Activated naive CD4-positive, alpha-beta T cell treated with anti-CD3 and anti-CD28 coated beads, Interleukin-2, amount 10 ng/mL, durations not matched to agents 7 days and 5 days (primary cell): ENCODE measurements around the gene PHF2.

Experiments used
- CTCF ChIA-PET: fragments of 350-600 bp; sonication (Branson Sonifier 250); formaldehyde crosslinking; loops from one replicate; lab custom pipeline; 2021; ENCODE audit warnings: antibody characterized with exemption; lab: Charles Lee
- DNase-seq: peaks from one replicate; pipeline ENCODE4 v3.0.0-alpha.2; 2020
- H3K27ac Mint-ChIP-seq: one replicate; pipeline ENCODE4 v1.8.0; 2021; ENCODE audit warnings: mild to moderate bottlenecking, moderate library complexity, mixed read lengths
- H3K27me3 Mint-ChIP-seq: one replicate; pipeline ENCODE4 v1.8.0; 2021; ENCODE audit warnings: mild to moderate bottlenecking, mixed read lengths
- H3K36me3 Mint-ChIP-seq: one replicate; pipeline ENCODE4 v1.8.0; 2021; ENCODE audit warnings: mixed read lengths
- H3K4me1 Mint-ChIP-seq: one replicate; pipeline ENCODE4 v1.8.0; 2021; ENCODE audit warnings: mixed read lengths
- H3K4me3 Mint-ChIP-seq: one replicate; pipeline ENCODE4 v1.8.0; 2021; ENCODE audit warnings: mild to moderate bottlenecking, moderate library complexity, mixed read lengths
- H3K9me3 Mint-ChIP-seq: one replicate; pipeline ENCODE4 v1.8.0; 2021; ENCODE audit warnings: mixed read lengths

Gene PHF2

DNA sequence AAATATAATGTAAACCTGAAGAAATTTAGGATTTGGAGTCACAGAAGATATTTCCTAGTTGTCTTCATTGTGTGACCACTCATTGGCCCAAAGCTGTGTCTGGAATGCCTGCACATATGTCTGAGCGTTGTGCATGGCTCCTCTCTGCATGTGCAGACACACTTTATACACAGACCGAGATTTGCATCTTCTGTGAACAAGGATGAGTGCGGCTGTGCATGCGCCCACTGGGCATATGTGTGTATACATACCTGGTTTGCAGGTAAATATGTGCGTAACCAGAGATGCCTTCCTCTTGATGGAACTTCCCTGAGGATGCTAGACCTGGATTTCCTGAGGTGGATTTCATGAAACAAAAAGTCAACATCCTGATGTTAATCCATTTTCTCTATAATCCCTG lies 19.1 kb downstream of the PHF2 start:
- Mint-ChIP-seq H3K4me1 (peaks cover 45% of the 10 kb centered on the region), H3K27me3 (no peaks in the 10 kb centered on the region), H3K36me3 (no peaks in the 10 kb centered on the region), H3K4me3 (no peak overlapping the region), H3K9me3 (no peaks in the 10 kb centered on the region), H3K27ac (no peak overlapping the region)
- CTCF ChIA-PET, result no interaction called here
- DNase-seq, result no peak

DNA sequence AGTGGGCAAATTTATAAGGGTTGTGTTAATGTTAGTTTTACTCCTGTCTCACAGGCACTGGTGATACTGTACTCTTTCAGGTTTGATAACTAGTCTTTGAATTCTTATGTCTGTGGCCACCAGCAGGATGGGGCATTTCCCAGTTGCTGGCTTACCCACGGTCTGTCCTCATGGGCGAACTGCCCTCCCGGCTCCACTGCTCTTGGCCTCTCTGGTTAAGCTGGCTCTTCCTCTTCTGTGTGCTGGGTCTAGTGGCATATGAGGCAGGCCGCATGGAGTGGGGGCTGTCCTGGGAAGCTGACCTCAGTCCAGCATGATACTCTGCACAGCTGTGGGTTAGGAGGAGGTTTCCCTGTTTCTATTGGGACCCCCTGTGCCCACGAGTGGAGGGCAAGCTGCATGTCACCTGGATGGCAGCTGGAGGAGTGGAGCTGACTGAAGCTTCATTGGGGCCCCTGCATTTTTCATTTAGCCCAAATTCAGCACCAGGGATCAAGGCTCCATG lies 19.5 kb downstream of the PHF2 start:
- Mint-ChIP-seq H3K36me3 (no peaks in the 10 kb centered on the region), H3K4me3 (no peak overlapping the region), H3K27me3 (no peaks in the 10 kb centered on the region), H3K9me3 (no peaks in the 10 kb centered on the region), H3K27ac (no peak overlapping the region), H3K4me1 (peaks cover 49% of the 10 kb centered on the region)
- no peak for DNase-seq
- CTCF ChIA-PET, result no interaction called here

DNA sequence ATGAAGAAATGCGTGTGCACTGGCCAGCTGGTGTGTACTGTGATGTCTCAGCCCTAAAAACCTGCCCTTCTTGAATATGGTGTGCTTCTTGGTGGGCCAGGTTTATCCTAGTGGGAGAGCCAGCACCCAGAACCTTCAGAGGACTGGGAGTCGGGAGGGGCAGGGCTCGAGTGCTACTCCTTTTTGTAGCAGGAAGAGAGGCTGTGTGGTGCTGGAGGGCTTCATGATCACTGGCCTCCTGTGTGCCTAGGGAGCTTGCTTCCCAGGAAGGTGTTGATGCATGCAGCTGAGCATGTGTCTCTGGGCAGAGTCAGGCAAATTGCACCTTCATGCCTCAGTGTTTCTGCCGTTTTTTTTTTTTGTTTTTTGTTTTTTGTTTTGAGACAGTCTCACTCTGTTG lies 20.0 kb downstream of the PHF2 start:
- no peaks in the 10 kb centered on the region for H3K9me3 Mint-ChIP-seq
- no peaks in the 10 kb centered on the region for H3K36me3 Mint-ChIP-seq
- H3K27me3 Mint-ChIP-seq, result no peaks in the 10 kb centered on the region
- CTCF ChIA-PET, result no interaction called here
- peaks cover 54% of the 10 kb centered on the region for H3K4me1 Mint-ChIP-seq
- no peak for DNase-seq
- no peak overlapping the region for H3K4me3 Mint-ChIP-seq
- H3K27ac Mint-ChIP-seq, result no peak overlapping the region

DNA sequence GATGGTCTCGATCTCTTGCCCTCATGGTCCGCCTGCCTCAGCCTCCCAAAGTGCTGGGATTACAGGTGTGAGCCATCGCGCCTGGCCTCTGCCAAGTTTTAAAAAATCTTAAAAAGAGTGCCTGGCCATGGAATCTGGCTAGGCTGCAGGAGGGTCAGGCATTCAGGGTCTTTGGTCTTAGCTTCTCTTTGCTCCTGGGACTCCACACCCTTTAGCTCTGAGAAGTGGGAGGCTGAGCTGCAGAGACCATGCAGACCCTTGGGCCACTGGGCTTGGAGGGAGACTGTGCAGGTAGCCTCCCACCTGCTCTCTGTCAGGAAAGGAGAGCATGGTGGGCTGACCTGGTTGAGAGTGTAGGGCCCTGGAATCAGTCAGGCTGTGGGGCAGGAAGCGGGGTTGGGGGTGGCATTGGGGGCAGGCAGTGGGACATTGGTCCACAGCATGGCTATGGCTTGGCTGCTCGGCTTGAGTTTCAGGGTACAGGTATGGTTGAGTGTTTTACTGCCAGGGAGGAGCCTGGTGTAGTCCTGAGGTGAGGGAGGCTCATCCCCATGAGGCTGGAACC lies 20.8 kb downstream of the PHF2 start:
- Mint-ChIP-seq H3K27me3 (no peaks in the 10 kb centered on the region), H3K4me3 (no peak overlapping the region), H3K27ac (no peak overlapping the region), H3K9me3 (no peaks in the 10 kb centered on the region), H3K4me1 (peaks cover 53% of the 10 kb centered on the region), H3K36me3 (no peaks in the 10 kb centered on the region)
- CTCF ChIA-PET, result no interaction called here
- no peak for DNase-seq

DNA sequence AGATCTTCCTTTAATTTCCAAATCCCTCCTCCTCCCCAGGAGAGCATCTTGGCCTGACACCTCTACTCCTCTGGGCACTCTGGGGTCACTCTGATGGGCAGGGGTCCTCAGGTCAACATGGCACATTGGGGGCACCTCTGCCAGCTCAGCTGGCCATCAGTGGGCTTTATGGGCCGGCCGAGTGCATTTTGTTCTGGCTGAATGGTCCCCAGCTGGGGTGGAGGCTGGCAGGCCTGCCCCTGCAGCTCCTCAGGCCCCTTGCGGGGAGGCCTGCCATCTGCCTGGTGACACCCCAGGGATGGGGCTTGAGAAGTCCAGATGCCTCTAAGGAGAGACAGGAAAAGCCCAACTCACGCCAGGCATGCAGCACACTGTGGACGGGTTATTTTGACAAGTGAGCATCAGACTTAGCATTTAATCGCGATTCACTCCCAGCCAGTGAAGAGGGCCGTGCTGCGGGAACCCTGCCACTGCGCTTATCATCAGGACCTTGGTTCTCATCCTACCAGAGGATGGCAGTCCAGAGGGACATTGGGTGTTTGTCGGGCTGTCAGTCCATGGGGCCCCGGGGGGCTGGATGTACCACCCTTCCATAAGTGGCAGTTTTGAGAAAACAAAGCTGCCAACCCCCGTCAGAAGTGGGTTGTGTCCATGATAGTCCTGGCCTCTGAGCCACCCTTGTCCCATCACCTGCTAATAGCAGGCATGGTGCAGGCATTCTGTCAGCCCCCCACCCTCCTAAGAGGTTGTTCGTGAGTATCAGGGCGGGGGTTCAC lies 21.7 kb downstream of the PHF2 start:
- CTCF ChIA-PET, result no interaction called here
- Mint-ChIP-seq H3K27me3 (no peaks in the 10 kb centered on the region), H3K4me1 (peaks cover 48% of the 10 kb centered on the region), H3K27ac (no peak overlapping the region), H3K4me3 (no peak overlapping the region), H3K9me3 (no peaks in the 10 kb centered on the region), H3K36me3 (no peaks in the 10 kb centered on the region)
- DNase-seq, result no peak

DNA sequence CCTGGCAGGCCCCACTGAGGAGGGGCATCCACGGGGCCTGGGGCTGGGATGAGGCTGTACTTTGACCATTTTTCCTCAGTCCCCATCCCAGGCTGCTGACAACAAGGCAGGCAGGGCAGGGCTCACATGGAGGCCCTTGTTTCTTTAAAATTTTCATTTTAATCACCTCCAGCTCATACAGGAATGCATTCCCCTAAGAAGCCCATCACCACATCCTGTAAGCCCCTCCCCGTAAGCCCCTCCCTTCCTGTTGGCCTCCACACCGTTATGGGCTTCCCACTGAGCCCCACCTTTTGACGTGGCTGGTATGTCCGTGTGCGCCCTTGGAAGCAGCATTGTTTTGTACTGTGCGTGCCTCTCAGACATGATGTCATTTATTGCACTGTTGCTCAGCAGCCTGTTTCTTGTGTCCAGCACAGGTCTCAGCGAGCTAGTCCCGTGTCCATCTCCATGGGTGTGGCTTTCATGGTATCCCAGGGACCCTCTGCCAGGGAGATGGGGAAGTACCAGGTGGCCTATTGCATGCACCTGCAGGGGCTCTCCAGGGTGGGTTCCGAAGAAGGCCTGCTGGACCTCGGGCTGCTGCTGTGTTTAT lies 22.4 kb downstream of the PHF2 start:
- H3K27ac Mint-ChIP-seq, result peak overlapping the region; percentile 81
- peak; percentile 48 for DNase-seq
- peaks cover 48% of the 10 kb centered on the region for H3K4me1 Mint-ChIP-seq
- no peaks in the 10 kb centered on the region for H3K27me3 Mint-ChIP-seq
- no peaks in the 10 kb centered on the region for H3K9me3 Mint-ChIP-seq
- CTCF ChIA-PET, result no interaction called here
- H3K4me3 Mint-ChIP-seq, result peak overlapping the region; percentile 13
- no peaks in the 10 kb centered on the region for H3K36me3 Mint-ChIP-seq

DNA sequence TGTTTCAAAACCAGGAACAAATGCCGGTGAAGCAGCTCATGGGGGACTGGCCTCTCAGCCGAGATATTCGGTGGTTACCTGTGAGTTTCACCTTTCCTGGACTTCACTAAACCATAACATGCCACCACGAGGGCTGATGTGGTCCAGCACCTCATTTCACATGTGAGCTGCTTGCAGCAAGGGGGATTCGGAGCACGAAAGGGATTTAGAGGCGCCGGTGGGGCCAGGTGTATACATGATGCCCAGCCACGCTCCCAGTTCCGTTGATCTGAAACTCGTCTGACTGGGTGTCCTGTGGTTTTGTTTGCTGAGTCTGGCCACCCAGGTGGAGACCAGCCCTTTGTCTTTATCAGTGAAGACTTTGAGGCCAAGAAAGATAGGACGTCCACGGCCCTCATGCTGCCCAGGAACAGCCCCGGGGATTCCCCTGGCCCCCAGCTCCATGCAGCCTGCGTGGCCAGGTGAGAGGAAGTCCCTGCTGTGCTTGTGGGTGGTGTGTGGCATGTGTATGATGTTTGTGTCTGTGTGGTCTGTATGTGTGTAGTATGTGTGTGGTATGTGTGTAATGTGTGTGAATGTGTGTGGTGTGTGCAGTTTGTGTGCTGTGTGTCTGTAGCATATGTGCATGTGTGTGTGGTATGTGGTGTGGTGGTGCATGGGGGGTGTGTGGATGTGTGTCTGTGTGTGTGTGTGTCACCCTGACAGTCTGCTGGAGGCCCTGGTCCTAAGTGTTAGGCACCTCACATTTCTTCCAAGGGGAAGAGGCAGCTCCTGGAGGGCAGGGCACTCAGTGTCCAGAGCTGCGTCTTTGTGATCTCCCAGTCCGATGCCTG lies 23.4 kb downstream of the PHF2 start:
- DNase-seq, result no peak
- CTCF ChIA-PET, result no interaction called here
- Mint-ChIP-seq H3K4me1 (peaks cover 48% of the 10 kb centered on the region), H3K27ac (peak overlapping the region; percentile 72), H3K36me3 (no peaks in the 10 kb centered on the region), H3K9me3 (no peaks in the 10 kb centered on the region), H3K27me3 (no peaks in the 10 kb centered on the region), H3K4me3 (no peak overlapping the region)

DNA sequence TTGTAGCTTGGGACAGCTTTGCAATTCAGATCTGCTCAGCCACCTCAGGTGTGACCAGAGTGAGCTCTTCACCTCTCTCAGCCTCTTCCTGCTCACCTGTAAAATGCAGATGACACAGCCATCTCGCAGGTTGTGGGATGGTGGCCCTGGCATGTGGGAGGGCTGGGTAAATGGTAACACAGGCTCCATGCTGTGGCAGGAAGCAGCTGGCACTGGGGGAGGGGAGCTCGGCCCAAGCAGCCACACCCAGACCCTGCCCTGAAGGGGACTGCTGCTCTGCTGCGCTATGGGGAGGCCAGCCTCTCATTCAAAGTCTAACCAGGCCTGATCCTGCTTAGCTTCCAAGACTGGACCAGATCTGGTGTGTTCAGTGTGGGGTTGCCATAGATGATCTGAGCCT lies 24.1 kb downstream of the PHF2 start:
- Mint-ChIP-seq H3K9me3 (peaks cover 3% of the 10 kb centered on the region), H3K4me3 (no peak overlapping the region), H3K4me1 (peaks cover 48% of the 10 kb centered on the region), H3K36me3 (peaks cover 2% of the 10 kb centered on the region), H3K27ac (peak overlapping the region; percentile 72), H3K27me3 (no peaks in the 10 kb centered on the region)
- DNase-seq, result no peak
- CTCF ChIA-PET, result no interaction called here

DNA sequence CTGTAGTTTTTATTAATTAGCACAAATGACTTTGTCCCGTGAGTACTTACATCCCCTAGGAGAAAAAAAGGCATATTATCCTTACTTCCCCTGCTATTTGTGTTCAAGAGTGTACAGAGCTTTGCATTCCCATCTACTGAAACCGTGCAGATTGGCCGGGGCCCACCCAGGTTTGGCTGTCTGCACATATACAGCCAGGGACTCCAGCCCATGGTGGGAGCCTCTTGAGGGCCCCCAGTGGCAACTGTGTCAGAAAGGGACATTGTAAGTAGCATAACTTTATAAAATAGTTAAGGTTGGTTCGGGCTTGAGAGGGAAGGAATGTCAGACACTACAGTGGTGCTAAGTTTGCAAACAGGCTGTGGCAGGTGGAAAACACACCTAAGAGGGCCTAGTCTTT lies 24.7 kb downstream of the PHF2 start:
- no peak for DNase-seq
- Mint-ChIP-seq H3K9me3 (peaks cover 4% of the 10 kb centered on the region), H3K4me1 (peaks cover 48% of the 10 kb centered on the region), H3K36me3 (peaks cover 4% of the 10 kb centered on the region), H3K4me3 (no peak overlapping the region), H3K27ac (peak overlapping the region; percentile 72), H3K27me3 (no peaks in the 10 kb centered on the region)
- CTCF ChIA-PET, result no interaction called here

DNA sequence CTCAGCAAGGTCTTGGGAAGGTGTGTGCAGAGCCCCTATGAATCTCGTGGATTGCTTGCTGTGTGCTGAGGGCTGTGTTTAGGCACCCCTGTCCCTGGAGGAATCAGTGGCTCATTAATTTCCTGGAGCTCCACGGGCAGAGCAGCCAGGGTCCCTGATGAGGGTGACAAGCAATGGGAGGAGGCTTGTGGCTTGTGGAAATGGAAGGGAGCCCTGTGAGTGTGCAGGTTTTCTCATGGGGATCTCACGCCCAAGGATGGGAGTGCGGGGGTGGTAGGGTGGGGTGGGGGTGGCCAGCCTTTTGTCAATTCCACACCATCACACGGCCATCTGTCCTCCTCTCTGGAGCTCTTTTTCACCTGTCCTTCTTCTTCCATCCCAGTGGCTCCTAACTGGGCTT lies 25.3 kb downstream of the PHF2 start:
- CTCF ChIA-PET, result no interaction called here
- H3K9me3 Mint-ChIP-seq, result peaks cover 7% of the 10 kb centered on the region

DNA sequence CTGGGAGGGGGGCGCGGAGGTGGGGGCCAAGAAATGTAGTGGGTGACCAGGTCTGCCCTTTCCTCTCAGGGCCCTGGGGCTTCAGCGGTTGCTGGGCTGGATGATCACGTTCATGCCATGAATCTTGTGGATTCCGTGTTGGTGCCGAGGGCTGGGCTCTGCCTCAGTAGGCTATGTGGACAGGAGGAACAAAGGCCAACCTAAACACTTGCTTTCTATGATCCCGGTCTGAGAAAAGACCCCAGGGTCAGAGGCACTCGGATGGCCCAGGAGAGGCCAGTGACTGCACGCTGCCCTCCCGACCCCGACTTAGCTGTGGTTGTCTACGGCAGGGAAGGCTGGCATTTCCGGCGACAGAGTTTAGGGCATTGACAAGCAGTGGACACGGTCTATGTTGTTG lies 26.6 kb downstream of the PHF2 start:
- H3K4me1 Mint-ChIP-seq, result peaks cover 36% of the 10 kb centered on the region
- H3K4me3 Mint-ChIP-seq, result no peak overlapping the region
- H3K36me3 Mint-ChIP-seq, result peaks cover 12% of the 10 kb centered on the region
- CTCF ChIA-PET, result no interaction called here
- DNase-seq, result no peak
- no peak overlapping the region for H3K27ac Mint-ChIP-seq
- no peaks in the 10 kb centered on the region for H3K27me3 Mint-ChIP-seq
- peaks cover 10% of the 10 kb centered on the region for H3K9me3 Mint-ChIP-seq

More for the DNA sequence above, 25.3 kb downstream of the PHF2 start:
- Mint-ChIP-seq H3K27me3 (no peaks in the 10 kb centered on the region), H3K4me3 (no peak overlapping the region), H3K27ac (no peak overlapping the region), H3K36me3 (peaks cover 10% of the 10 kb centered on the region), H3K4me1 (peaks cover 44% of the 10 kb centered on the region)
- DNase-seq, result no peak

DNA sequence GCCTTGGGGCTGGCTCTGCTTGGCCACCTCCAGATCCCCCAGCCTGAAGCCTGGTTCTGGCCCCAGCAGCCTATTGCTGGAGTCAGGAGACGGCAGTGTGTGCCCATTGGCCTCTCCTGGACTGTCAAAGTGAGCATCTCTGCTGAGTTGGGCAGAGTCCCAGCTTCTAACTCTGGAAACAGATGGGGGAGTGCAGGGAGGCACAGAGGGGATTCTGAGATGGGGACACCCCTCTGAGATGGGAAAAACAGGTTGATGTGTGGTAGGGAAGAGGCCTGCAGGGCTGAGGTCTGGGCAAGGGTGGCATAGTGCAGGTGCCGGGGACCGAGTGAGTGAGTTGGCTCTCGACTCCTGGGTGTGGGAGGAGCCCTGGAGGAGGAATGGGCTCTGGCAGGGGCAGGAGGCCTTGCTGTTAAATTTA lies 27.5 kb downstream of the PHF2 start:
- CTCF ChIA-PET, result no interaction called here
- no peaks in the 10 kb centered on the region for H3K27me3 Mint-ChIP-seq
- H3K27ac Mint-ChIP-seq, result no peak overlapping the region
- peaks cover 27% of the 10 kb centered on the region for H3K4me1 Mint-ChIP-seq
- no peak for DNase-seq
- peaks cover 11% of the 10 kb centered on the region for H3K9me3 Mint-ChIP-seq
- no peak overlapping the region for H3K4me3 Mint-ChIP-seq
- peaks cover 12% of the 10 kb centered on the region for H3K36me3 Mint-ChIP-seq

DNA sequence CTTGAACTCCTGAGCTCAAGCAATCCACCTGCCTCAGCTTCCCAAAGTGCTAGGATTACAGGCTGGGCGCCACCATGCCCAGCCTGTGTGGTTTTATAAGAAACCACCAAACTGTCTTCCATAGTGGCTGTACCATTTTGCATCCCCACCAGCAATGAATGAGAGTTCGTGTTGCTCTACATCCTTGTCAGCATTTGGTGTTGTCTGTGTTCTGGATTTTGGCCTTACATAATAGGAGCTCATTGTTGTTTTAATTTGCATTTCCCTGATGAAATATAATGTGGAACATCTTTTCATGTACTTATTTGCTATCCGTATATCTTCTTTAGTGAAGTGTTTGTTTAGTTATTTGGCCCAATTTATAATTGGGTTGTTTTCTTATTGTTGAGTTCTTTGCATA lies 29.8 kb downstream of the PHF2 start:
- Mint-ChIP-seq H3K27ac (no peak overlapping the region), H3K4me1 (peaks cover 4% of the 10 kb centered on the region), H3K27me3 (no peaks in the 10 kb centered on the region), H3K36me3 (peaks cover 21% of the 10 kb centered on the region), H3K4me3 (no peak overlapping the region), H3K9me3 (peaks cover 26% of the 10 kb centered on the region)
- DNase-seq, result no peak
- CTCF ChIA-PET, result no interaction called here

DNA sequence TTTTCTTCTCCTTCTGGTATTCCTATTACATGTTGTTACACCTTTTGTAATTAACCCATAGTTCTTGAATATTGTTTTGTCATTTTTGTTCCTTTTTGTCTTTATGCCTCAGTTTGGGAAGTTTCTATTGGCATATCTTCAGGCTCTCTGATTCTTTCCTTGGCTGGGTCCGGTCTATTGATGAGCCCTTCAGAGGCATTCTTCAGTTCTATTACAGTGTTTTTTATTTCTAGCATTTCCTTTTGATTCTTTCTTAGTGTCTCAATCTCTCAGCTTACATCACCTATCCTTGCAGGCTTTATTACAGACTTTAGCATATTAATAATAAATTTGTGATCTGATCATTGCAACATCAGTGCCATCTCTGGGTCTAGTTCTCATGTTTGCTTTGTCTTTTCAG lies 33.8 kb downstream of the PHF2 start:
- CTCF ChIA-PET, result no interaction called here
- no peak overlapping the region for H3K4me3 Mint-ChIP-seq

More for the DNA sequence above, 33.8 kb downstream of the PHF2 start:
- peaks cover 26% of the 10 kb centered on the region for H3K36me3 Mint-ChIP-seq
- H3K27ac Mint-ChIP-seq, result no peak overlapping the region
- H3K9me3 Mint-ChIP-seq, result peaks cover 28% of the 10 kb centered on the region
- no peaks in the 10 kb centered on the region for H3K27me3 Mint-ChIP-seq
- DNase-seq, result no peak
- no peaks in the 10 kb centered on the region for H3K4me1 Mint-ChIP-seq
